Neural cell (in vitro differentiated cells): ENCODE results near the gene ZNF277. TPM values are rescaled to one million over a fixed set of nuclear protein-coding genes. Genes with fewer than 3 reads are reported as not detected.

Experiments
- H2AFZ ChIP-seq: fragments of 200-600, 300-800 bp; sonication (generic), shearing (Covaris generic); 2 replicates; pipeline ENCODE4 v1.6.0; 2014; ENCODE audit warnings: low read depth, mild to moderate bottlenecking, antibody characterized with exemption, low read length, moderate library complexity
- H3F3A ChIP-seq: fragments of 200-600 bp; shearing (Covaris generic); 2 replicates; pipeline ENCODE4 v1.6.1; 2016; ENCODE audit warnings: mild to moderate bottlenecking, moderate library complexity, mixed read lengths, antibody characterized with exemption, low read length; ENCODE audit not compliant: insufficient read depth, poor library complexity, severe bottlenecking
- H3K27ac ChIP-seq: fragments of 200-600, 300-800 bp; sonication (generic), shearing (Covaris generic); 2 replicates; pipeline ENCODE4 v1.5.1; 2014; ENCODE audit warnings: mild to moderate bottlenecking, low read length, moderate library complexity
- H3K27me3 ChIP-seq: fragments of 300-800, 200-600 bp; sonication (generic), shearing (Covaris generic); 2 replicates; pipeline ENCODE4 v1.6.0; 2014; ENCODE audit warnings: mild to moderate bottlenecking, low read depth, low read length, moderate library complexity; ENCODE audit not compliant: insufficient read depth
- H3K36me3 ChIP-seq: fragments of 300-800, 200-600 bp; sonication (generic), shearing (Covaris generic); 2 replicates; pipeline ENCODE4 v1.5.1; 2014; ENCODE audit warnings: mild to moderate bottlenecking, antibody characterized with exemption, low read length, moderate library complexity; ENCODE audit not compliant: insufficient read depth
- H3K4me2 ChIP-seq: fragments of 300-800, 200-600 bp; sonication (generic), shearing (Covaris generic); 2 replicates; pipeline ENCODE4 v1.6.0; 2014; ENCODE audit warnings: mild to moderate bottlenecking, low read length
- H3K4me3 ChIP-seq: fragments of 300-800, 200-600 bp; sonication (generic), shearing (Covaris generic); 2 replicates; pipeline ENCODE4 v1.5.1; 2014; ENCODE audit warnings: mild to moderate bottlenecking, low read length, moderate library complexity
- H3K79me2 ChIP-seq: fragments of 200-600 bp; shearing (Covaris generic); replicated peaks from 2 replicates; pipeline ENCODE4 v1.6.0; 2014; ENCODE audit warnings: mild to moderate bottlenecking, low read length, moderate library complexity; ENCODE audit not compliant: insufficient read depth
- H3K9ac ChIP-seq: fragments of 300-800, 200-600 bp; sonication (generic), shearing (Covaris generic); 2 replicates; pipeline ENCODE4 v1.6.1; 2016; ENCODE audit warnings: mild to moderate bottlenecking, low read length, mixed read lengths
- H3K9me2 ChIP-seq: fragments of 200-600 bp; shearing (Covaris generic); 2 replicates; pipeline ENCODE4 v1.6.1; 2016; ENCODE audit warnings: mild to moderate bottlenecking, low read length, mixed read lengths; ENCODE audit not compliant: insufficient read depth
- H3K9me3 ChIP-seq: fragments of 200-600, 300-800 bp; sonication (generic), shearing (Covaris generic); 2 replicates; pipeline ENCODE4 v1.6.1; 2016; ENCODE audit warnings: mild to moderate bottlenecking, mixed run types, low read length, moderate library complexity, mixed read lengths
- H4K20me1 ChIP-seq: fragments of 200-600 bp; shearing (Covaris generic); 2 replicates; pipeline ENCODE4 v1.6.1; 2016; ENCODE audit warnings: mild to moderate bottlenecking, mixed run types; ENCODE audit not compliant: insufficient read depth
- CTCF ChIP-seq: fragments of 450-650 bp; IDR thresholded peaks from 2 replicates; pipeline ENCODE4 v1.5.1; 2014; ENCODE audit warnings: antibody characterized with exemption, mild to moderate bottlenecking, moderate library complexity; ENCODE audit not compliant: poor library complexity, severe bottlenecking
- EP300 ChIP-seq: fragments of 450-650 bp; conservative IDR thresholded peaks from 2 replicates; pipeline ENCODE4 v1.6.1; 2014; ENCODE audit warnings: antibody characterized with exemption, mild to moderate bottlenecking, moderate library complexity; ENCODE audit not compliant: poor library complexity, severe bottlenecking
- EZH2 ChIP-seq: fragments of 200-600, 300-800 bp; shearing (Covaris generic), sonication (generic); IDR thresholded peaks from 2 replicates; pipeline ENCODE4 v1.6.1; 2014; ENCODE audit warnings: antibody characterized with exemption, low read length, borderline replicate concordance, mild to moderate bottlenecking; ENCODE audit not compliant: insufficient read depth, poor library complexity, severe bottlenecking
- MXI1 ChIP-seq: fragments of 450-650 bp; conservative IDR thresholded peaks from 2 replicates; pipeline ENCODE4 v1.6.1; 2014; ENCODE audit warnings: antibody characterized with exemption, mild to moderate bottlenecking; ENCODE audit not compliant: poor library complexity, severe bottlenecking
- POLR2AphosphoS5 ChIP-seq: IDR thresholded peaks from 2 replicates; pipeline ENCODE4 v1.6.1; 2012
- RAD21 ChIP-seq: fragments of 450-650 bp; conservative IDR thresholded peaks from 2 replicates; pipeline ENCODE4 v1.6.1; 2014; ENCODE audit warnings: antibody characterized with exemption, mild to moderate bottlenecking, moderate library complexity
- REST ChIP-seq: IDR thresholded peaks from 2 replicates; pipeline ENCODE4 v1.6.1; 2012; ENCODE audit warnings: borderline replicate concordance
- SMC3 ChIP-seq: fragments of 450-650 bp; conservative IDR thresholded peaks from 2 replicates; pipeline ENCODE4 v1.6.1; 2014; ENCODE audit warnings: antibody characterized with exemption, mild to moderate bottlenecking, moderate library complexity; ENCODE audit not compliant: poor library complexity
- TAF1 ChIP-seq: IDR thresholded peaks from 2 replicates; pipeline ENCODE4 v1.6.1; 2012; ENCODE audit warnings: low read depth
- polyA plus RNA-seq: library from polyadenylated mRNA; depleted of rRNA; stranded (reverse); fragments of >200 nt; gene quantifications from 2 replicates; pipeline ENCODE4 v1.2.3, GENCODE V29; 2014

The ZNF277 gene
- polyA plus RNA-seq, 1 donor from 2014 or later, result 30.0 TPM

- Histone ChIP-seq H3K4me2 (no peak overlapping the region), H3K9me2 (no peaks in the 10 kb centered on the region), H3K79me2 (no peaks in the 10 kb centered on the region)
These were observed 59.6 kb downstream of the ZNF277 start for GRCh38 chr7:112266141-112266540.

GRCh38 chr7:112266595-112267270, 60.2 kb downstream of the ZNF277 start:
- H3K27me3 ChIP-seq, result no peaks in the 10 kb centered on the region
- H3K36me3 ChIP-seq, result no peaks in the 10 kb centered on the region
- no peaks in the 10 kb centered on the region for H3K9me3 ChIP-seq
- no peak overlapping the region for H2AFZ ChIP-seq
- H3K4me2 ChIP-seq, result no peak overlapping the region
- no peaks in the 10 kb centered on the region for H3F3A ChIP-seq
- H3K9ac ChIP-seq, result no peak overlapping the region
- H4K20me1 ChIP-seq, result no peaks in the 10 kb centered on the region
- H3K9me2 ChIP-seq, result no peaks in the 10 kb centered on the region
- H3K27ac ChIP-seq, result no peak overlapping the region
- no peaks in the 10 kb centered on the region for H3K79me2 ChIP-seq
- no peak overlapping the region for H3K4me3 ChIP-seq
- TF ChIP-seq REST (no peak), POLR2AphosphoS5 (no peak), EZH2 (no peak), RAD21 (no peak), TAF1 (no peak), EP300 (no peak), CTCF (no peak), SMC3 (no peak), MXI1 (no peak)

More at GRCh38 chr7:112266141-112266540, 59.6 kb downstream of the ZNF277 start:
- no peaks in the 10 kb centered on the region for H3K9me3 ChIP-seq
- no peak overlapping the region for H3K9ac ChIP-seq
- H3K27me3 ChIP-seq, result no peaks in the 10 kb centered on the region
- no peak overlapping the region for H3K27ac ChIP-seq
- TF ChIP-seq POLR2AphosphoS5, result no peak
- no peak overlapping the region for H3K4me3 ChIP-seq
- no peaks in the 10 kb centered on the region for H3K36me3 ChIP-seq
- H3F3A ChIP-seq, result no peaks in the 10 kb centered on the region
- H2AFZ ChIP-seq, result no peak overlapping the region
- H4K20me1 ChIP-seq, result no peaks in the 10 kb centered on the region
